Measurements from ENCODE around the gene FAIM2. TPM values are rescaled to one million over a fixed set of nuclear protein-coding genes. Genes with fewer than 3 reads are reported as not detected.
"Not testable (repeated sequence)": the region's sequence is repeated elsewhere in the genome, so short reads cannot be mapped to it uniquely, and the experiment has no call there.

The FAIM2 gene
- total and polyA plus RNA-seq, 10 of the 15 experiments (the other 5 are each of a cell fraction or from before 2014, with no cell fraction given), result not detected

DNA sequence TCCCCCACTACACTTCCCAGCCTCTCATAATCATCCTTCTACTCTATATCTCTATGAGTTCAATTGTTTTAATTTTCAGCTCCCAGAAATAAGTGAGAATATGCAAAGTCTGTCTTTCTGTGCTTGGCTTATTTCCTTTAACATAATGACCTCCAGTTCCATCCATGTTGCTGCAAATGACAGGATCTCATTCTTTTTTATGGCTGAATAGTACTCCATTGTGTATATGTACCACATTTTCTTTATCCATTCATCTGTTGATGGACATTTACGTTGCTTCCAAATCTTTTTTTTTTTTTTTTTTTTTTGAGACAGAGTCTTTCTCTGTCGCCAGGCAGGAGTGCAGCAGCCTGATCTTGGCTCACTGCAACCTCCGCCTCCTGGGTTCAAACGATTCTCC is 47.8 kb downstream of the FAIM2 start:
- not testable (repeated sequence) for ATAC-seq

GRCh38 chr12:49854976-49855375 is 48.7 kb downstream of the FAIM2 start:
- Histone ChIP-seq H3K79me2 (ENCODE audit: control insufficient read depth, insufficient read depth, low read length) (no peaks in the 10 kb centered on the region), H3K9me3 (replicated peaks; ENCODE audit: control insufficient read depth, insufficient read depth, low read length) (no peaks in the 10 kb centered on the region), H3K27me3 (replicated peaks in 1 of 2; ENCODE audit: control insufficient read depth in 2 of 2, insufficient read depth in 2 of 2, low read length in 1 of 2) (no peaks in the 10 kb centered on the region), H3K9ac (ENCODE audit: control insufficient read depth, insufficient read depth, low read length) (no peak overlapping the region), H2AFZ (ENCODE audit: control insufficient read depth, low read depth, low read length) (no peak overlapping the region), H4K20me1 (ENCODE audit: control insufficient read depth, insufficient read depth) (no peaks in the 10 kb centered on the region), H3K4me3 (no peak overlapping the region), H3K4me1 (ENCODE audit: control insufficient read depth, insufficient read depth, low read length) (no peaks in the 10 kb centered on the region), H3K36me3 (ENCODE audit: control insufficient read depth in 2 of 2, insufficient read depth in 2 of 2, low read length in 1 of 2) (no peaks in the 10 kb centered on the region), H3K4me2 (ENCODE audit: control insufficient read depth, insufficient read depth) (no peak overlapping the region), H3K27ac (ENCODE audit: control insufficient read depth, insufficient read depth) (no peak overlapping the region)
- ChIA-PET SMC1A (ENCODE audit: uncharacterized antibody, unreplicated experiment) (no interaction called here), POLR2A (no interaction called here), CTCF (interaction anchor here (1.4 to 2.6 kb wide), 2 partner anchors 12 to 211 kb away, joined by 3 to 12 read pairs; no protein-coding TSS in a partner anchor), RAD21 (ENCODE audit: unreplicated experiment) (no interaction called here)
- no peak for FAIRE-seq
- 45% methylated on average over 4 of the region's 4 CpGs for WGBS (ENCODE audit: insufficient coverage, insufficient replicate concordance, low lambda C conversion rate, missing lambda C conversion rate)
- intact Hi-C loops (cut with micrococcal nuclease; ENCODE audit: unreplicated experiment), result no loop called here
- DNase-seq (ENCODE audit: low read depth, low spot score), result no peak
- in situ Hi-C loops (cut with MboI), result no loop called here
- BruUV-seq (replicated peaks), result no TSS peak
- no peak for ATAC-seq
- TF ChIP-seq SMAD1 (IDR thresholded peaks at IDR 0.05; ENCODE audit: low read depth, partially characterized antibody) (no peak), JUNB (IDR thresholded peaks at IDR 0.05) (no peak), ZNF207 (IDR thresholded peaks at IDR 0.05; ENCODE audit: borderline replicate concordance) (no peak), ZNF622 (IDR thresholded peaks at IDR 0.05) (no peak), REST (IDR thresholded peaks at IDR 0.05; ENCODE audit: low read depth, low read length) (no peak), MTA3 (IDR thresholded peaks at IDR 0.05; ENCODE audit: borderline replicate concordance, low read length) (no peak)
- TF ChIP-seq, protein P1, sequence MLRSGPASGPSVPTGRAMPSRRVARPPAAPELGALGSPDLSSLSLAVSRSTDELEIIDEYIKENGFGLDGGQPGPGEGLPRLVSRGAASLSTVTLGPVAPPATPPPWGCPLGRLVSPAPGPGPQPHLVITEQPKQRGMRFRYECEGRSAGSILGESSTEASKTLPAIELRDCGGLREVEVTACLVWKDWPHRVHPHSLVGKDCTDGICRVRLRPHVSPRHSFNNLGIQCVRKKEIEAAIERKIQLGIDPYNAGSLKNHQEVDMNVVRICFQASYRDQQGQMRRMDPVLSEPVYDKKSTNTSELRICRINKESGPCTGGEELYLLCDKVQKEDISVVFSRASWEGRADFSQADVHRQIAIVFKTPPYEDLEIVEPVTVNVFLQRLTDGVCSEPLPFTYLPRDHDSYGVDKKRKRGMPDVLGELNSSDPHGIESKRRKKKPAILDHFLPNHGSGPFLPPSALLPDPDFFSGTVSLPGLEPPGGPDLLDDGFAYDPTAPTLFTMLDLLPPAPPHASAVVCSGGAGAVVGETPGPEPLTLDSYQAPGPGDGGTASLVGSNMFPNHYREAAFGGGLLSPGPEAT (IDR thresholded peaks at IDR 0.05; ENCODE audit: low read depth), result no peak
- TF ChIP-seq, protein P2, sequence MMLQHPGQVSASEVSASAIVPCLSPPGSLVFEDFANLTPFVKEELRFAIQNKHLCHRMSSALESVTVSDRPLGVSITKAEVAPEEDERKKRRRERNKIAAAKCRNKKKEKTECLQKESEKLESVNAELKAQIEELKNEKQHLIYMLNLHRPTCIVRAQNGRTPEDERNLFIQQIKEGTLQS (IDR thresholded peaks at IDR 0.05; ENCODE audit: borderline replicate concordance, extremely low read depth, low read depth, low read length), result no peak

More for the DNA sequence above, 47.8 kb downstream of the FAIM2 start:
- intact Hi-C loops (cut with micrococcal nuclease; ENCODE audit: unreplicated experiment); H3K4me1 ChIP-seq (ENCODE audit: control insufficient read depth, insufficient read depth, low read length); H3K27me3 ChIP-seq (replicated peaks in 1 of 2; ENCODE audit: control insufficient read depth in 2 of 2, insufficient read depth in 2 of 2, low read length in 1 of 2); H3K9me3 ChIP-seq (replicated peaks; ENCODE audit: control insufficient read depth, insufficient read depth, low read length); H2AFZ ChIP-seq (ENCODE audit: control insufficient read depth, low read depth, low read length); in situ Hi-C loops (cut with MboI); H3K79me2 ChIP-seq (ENCODE audit: control insufficient read depth, insufficient read depth, low read length); DNase-seq (ENCODE audit: low read depth, low spot score); H3K4me3 ChIP-seq; H3K27ac ChIP-seq (ENCODE audit: control insufficient read depth, insufficient read depth); FAIRE-seq; H3K9ac ChIP-seq (ENCODE audit: control insufficient read depth, insufficient read depth, low read length); BruUV-seq (replicated peaks); H3K36me3 ChIP-seq (ENCODE audit: control insufficient read depth in 2 of 2, insufficient read depth in 2 of 2, low read length in 1 of 2); RAD21 ChIA-PET (ENCODE audit: unreplicated experiment); H3K4me2 ChIP-seq (ENCODE audit: control insufficient read depth, insufficient read depth); H4K20me1 ChIP-seq (ENCODE audit: control insufficient read depth, insufficient read depth): not testable (repeated sequence)
- ChIA-PET CTCF (interaction anchor here (1.4 to 2.6 kb wide), 2 partner anchors 11 to 210 kb away, joined by 3 to 12 read pairs; no protein-coding TSS in a partner anchor), POLR2A (interaction anchor here (0.6 kb wide), 1 partner anchor 339 kb away, joined by 3 read pairs; no protein-coding TSS in a partner anchor), SMC1A (ENCODE audit: uncharacterized antibody, unreplicated experiment) (interaction anchor here (0.7 kb wide), 1 partner anchor 917 kb away, joined by 4 read pairs; no protein-coding TSS in a partner anchor)
- no CpG with 5 or more reads among the region's 4 CpGs for WGBS (ENCODE audit: insufficient coverage, insufficient replicate concordance, low lambda C conversion rate, missing lambda C conversion rate)

Data from GM12878 (cell line).